ENCODE measurements around the gene ARTN.

Gene ARTN

GRCh38 chr1:43986712-43987111 lies 53.1 kb downstream of the ARTN start:
- DNase-seq (ENCODE audit: low read depth in 2 of 2) = no peak
